ENCODE measurements around the gene OLFM4. TPM values are rescaled to one million over a fixed set of nuclear protein-coding genes. Genes with fewer than 3 reads are reported as not detected.

OLFM4 gene
- total and polyA plus RNA-seq, 2 donors (not counting 1 experiment from before 2014, with no cell fraction given): not detected

GRCh38 chr13:53069800-53070199, 41.2 kb downstream of the OLFM4 start:
- DNase-seq (ENCODE audit: low read depth in 2 of 2): no peak
- H3K9ac ChIP-seq (ENCODE audit: insufficient read depth, low read length): no peak overlapping the region
- no peaks in the 10 kb centered on the region for H3K27me3 ChIP-seq (ENCODE audit: control insufficient read depth, insufficient read depth, low read length)
- H3K9me3 ChIP-seq (ENCODE audit: control insufficient read depth, insufficient read depth, low read depth, low read length): no peaks in the 10 kb centered on the region
- no peaks in the 10 kb centered on the region for H4K20me1 ChIP-seq (ENCODE audit: control insufficient read depth, extremely low read depth, insufficient read depth, low read length)
- no peaks in the 10 kb centered on the region for H3K79me2 ChIP-seq (ENCODE audit: control insufficient read depth, insufficient read depth, low read length)
- no peak overlapping the region for H3K4me2 ChIP-seq (ENCODE audit: extremely low read depth, insufficient read depth, low read length)
- no peaks in the 10 kb centered on the region for H3K36me3 ChIP-seq (ENCODE audit: control insufficient read depth, insufficient read depth, low read length)
- no peaks in the 10 kb centered on the region for H3K4me1 ChIP-seq (ENCODE audit: control insufficient read depth, extremely low read depth, insufficient read depth, low read length)
- no peak overlapping the region for H3K4me3 ChIP-seq (replicated peaks in 1 of 4; ENCODE audit: control extremely low read depth in 1 of 4, insufficient read depth in 1 of 4, low read depth in 3 of 4, low read length in 4 of 4)
- no peak overlapping the region for H3K27ac ChIP-seq (ENCODE audit: insufficient read depth, low read length)
- H2AFZ ChIP-seq (ENCODE audit: low read length): no peak overlapping the region
- TF ChIP-seq EZH2 (IDR thresholded peaks at IDR 0.05; ENCODE audit: low read length, missing control alignments) (no peak), CTCF (conservative IDR thresholded peaks at IDR 0.05 in 1 of 2, IDR thresholded peaks at IDR 0.05 in 1 of 2; ENCODE audit: low read depth in 1 of 2, low read length in 2 of 2) (no peak)

GRCh38 chr13:53073711-53074110, 45.1 kb downstream of the OLFM4 start:
- H3K9ac ChIP-seq (ENCODE audit: insufficient read depth, low read length): no peak overlapping the region
- TF ChIP-seq CTCF (conservative IDR thresholded peaks at IDR 0.05 in 1 of 2, IDR thresholded peaks at IDR 0.05 in 1 of 2; ENCODE audit: low read depth in 1 of 2, low read length in 2 of 2) (no peak), EZH2 (IDR thresholded peaks at IDR 0.05; ENCODE audit: low read length, missing control alignments) (no peak)
- no peaks in the 10 kb centered on the region for H3K27me3 ChIP-seq (ENCODE audit: control insufficient read depth, insufficient read depth, low read length)
- no peaks in the 10 kb centered on the region for H3K36me3 ChIP-seq (ENCODE audit: control insufficient read depth, insufficient read depth, low read length)
- no peak overlapping the region for H3K4me3 ChIP-seq (replicated peaks in 1 of 4; ENCODE audit: control extremely low read depth in 1 of 4, insufficient read depth in 1 of 4, low read depth in 3 of 4, low read length in 4 of 4)
- DNase-seq (ENCODE audit: low read depth in 2 of 2): no peak
- H3K79me2 ChIP-seq (ENCODE audit: control insufficient read depth, insufficient read depth, low read length): no peaks in the 10 kb centered on the region
- no peaks in the 10 kb centered on the region for H3K4me1 ChIP-seq (ENCODE audit: control insufficient read depth, extremely low read depth, insufficient read depth, low read length)
- H3K27ac ChIP-seq (ENCODE audit: insufficient read depth, low read length): no peak overlapping the region
- H3K4me2 ChIP-seq (ENCODE audit: extremely low read depth, insufficient read depth, low read length): no peak overlapping the region
- H2AFZ ChIP-seq (ENCODE audit: low read length): no peak overlapping the region
- H3K9me3 ChIP-seq (ENCODE audit: control insufficient read depth, insufficient read depth, low read depth, low read length): no peaks in the 10 kb centered on the region
- H4K20me1 ChIP-seq (ENCODE audit: control insufficient read depth, extremely low read depth, insufficient read depth, low read length): no peaks in the 10 kb centered on the region

- Histone ChIP-seq H3K36me3 (ENCODE audit: control insufficient read depth, insufficient read depth, low read length) (no peaks in the 10 kb centered on the region), H3K27me3 (ENCODE audit: control insufficient read depth, insufficient read depth, low read length) (no peaks in the 10 kb centered on the region), H3K4me1 (ENCODE audit: control insufficient read depth, extremely low read depth, insufficient read depth, low read length) (no peaks in the 10 kb centered on the region), H3K4me3 (replicated peaks in 1 of 4; ENCODE audit: control extremely low read depth in 1 of 4, insufficient read depth in 1 of 4, low read depth in 3 of 4, low read length in 4 of 4) (no peak overlapping the region), H3K9me3 (ENCODE audit: control insufficient read depth, insufficient read depth, low read depth, low read length) (no peaks in the 10 kb centered on the region), H4K20me1 (ENCODE audit: control insufficient read depth, extremely low read depth, insufficient read depth, low read length) (no peaks in the 10 kb centered on the region), H3K79me2 (ENCODE audit: control insufficient read depth, insufficient read depth, low read length) (no peaks in the 10 kb centered on the region), H3K9ac (ENCODE audit: insufficient read depth, low read length) (no peak overlapping the region), H2AFZ (ENCODE audit: low read length) (no peak overlapping the region), H3K4me2 (ENCODE audit: extremely low read depth, insufficient read depth, low read length) (no peak overlapping the region), H3K27ac (ENCODE audit: insufficient read depth, low read length) (no peak overlapping the region)
- no peak for DNase-seq (ENCODE audit: low read depth in 2 of 2)
- no peak for TF ChIP-seq EZH2 (IDR thresholded peaks at IDR 0.05; ENCODE audit: low read length, missing control alignments)
- no peak for TF ChIP-seq CTCF (conservative IDR thresholded peaks at IDR 0.05 in 1 of 2, IDR thresholded peaks at IDR 0.05 in 1 of 2; ENCODE audit: low read depth in 1 of 2, low read length in 2 of 2)
These were observed 45.5 kb downstream of the OLFM4 start for GRCh38 chr13:53074114-53074513.

Data from fibroblast of lung (primary cell).